ENCODE results near the gene CNTNAP5. TPM values are rescaled to one million over a fixed set of nuclear protein-coding genes. Genes with fewer than 3 reads are reported as not detected.

Gene CNTNAP5
- total RNA-seq, 1 experiment from 2014 or later = not detected

DNA sequence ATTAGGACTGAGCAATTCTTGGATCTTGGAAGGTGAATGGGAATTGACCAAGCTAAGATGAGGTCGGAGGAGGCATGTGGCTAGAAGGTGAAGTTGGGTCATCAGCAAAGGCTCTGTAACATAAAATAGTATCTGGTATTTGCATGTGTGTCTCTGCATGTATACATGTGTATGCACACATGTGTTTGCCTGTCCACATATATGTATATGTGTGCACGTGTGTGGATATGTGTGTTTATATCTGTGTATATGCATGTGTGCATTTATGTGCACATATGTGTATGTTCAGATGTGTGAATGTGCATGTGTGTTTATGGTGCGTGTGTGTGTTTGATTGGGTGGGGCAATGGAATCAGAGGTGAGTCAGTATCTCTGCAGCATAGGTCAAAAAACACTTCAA lies 664.3 kb downstream of the CNTNAP5 start:
- BruUV-seq (replicated peaks) = no TSS peak
- in situ Hi-C loops (cut with HindIII; ENCODE audit: low pct_unique_long_range_greater_than_20kb, low sequenced_read_pairs) (no loop called here), intact Hi-C loops (cut with micrococcal nuclease; ENCODE audit: unreplicated experiment) (no loop called here)
- H3K4me1 ChIP-seq (ENCODE audit: control insufficient read depth, insufficient read depth, low read length) = no peaks in the 10 kb centered on the region
- H3K4me3 ChIP-seq (ENCODE audit: low read depth in 2 of 2, low read length in 2 of 2) = no peak overlapping the region
- H3K27me3 ChIP-seq (ENCODE audit: control insufficient read depth, insufficient read depth, low read length) = no peaks in the 10 kb centered on the region
- no peaks in the 10 kb centered on the region for H3K36me3 ChIP-seq (ENCODE audit: control insufficient read depth, insufficient read depth, low read length)
- TF ChIP-seq, protein P1, sequence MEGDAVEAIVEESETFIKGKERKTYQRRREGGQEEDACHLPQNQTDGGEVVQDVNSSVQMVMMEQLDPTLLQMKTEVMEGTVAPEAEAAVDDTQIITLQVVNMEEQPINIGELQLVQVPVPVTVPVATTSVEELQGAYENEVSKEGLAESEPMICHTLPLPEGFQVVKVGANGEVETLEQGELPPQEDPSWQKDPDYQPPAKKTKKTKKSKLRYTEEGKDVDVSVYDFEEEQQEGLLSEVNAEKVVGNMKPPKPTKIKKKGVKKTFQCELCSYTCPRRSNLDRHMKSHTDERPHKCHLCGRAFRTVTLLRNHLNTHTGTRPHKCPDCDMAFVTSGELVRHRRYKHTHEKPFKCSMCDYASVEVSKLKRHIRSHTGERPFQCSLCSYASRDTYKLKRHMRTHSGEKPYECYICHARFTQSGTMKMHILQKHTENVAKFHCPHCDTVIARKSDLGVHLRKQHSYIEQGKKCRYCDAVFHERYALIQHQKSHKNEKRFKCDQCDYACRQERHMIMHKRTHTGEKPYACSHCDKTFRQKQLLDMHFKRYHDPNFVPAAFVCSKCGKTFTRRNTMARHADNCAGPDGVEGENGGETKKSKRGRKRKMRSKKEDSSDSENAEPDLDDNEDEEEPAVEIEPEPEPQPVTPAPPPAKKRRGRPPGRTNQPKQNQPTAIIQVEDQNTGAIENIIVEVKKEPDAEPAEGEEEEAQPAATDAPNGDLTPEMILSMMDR (IDR thresholded peaks at IDR 0.05) = no peak
- TF ChIP-seq SIN3A (IDR thresholded peaks at IDR 0.05; ENCODE audit: borderline replicate concordance, insufficient read depth, low read depth, low read length) (no peak), POLR2AphosphoS5 (IDR thresholded peaks at IDR 0.05; ENCODE audit: low read depth, low read length) (no peak), TCF7L2 (IDR thresholded peaks at IDR 0.05; ENCODE audit: low read depth, low read length) (no peak)
- TF ChIP-seq, protein P2, sequence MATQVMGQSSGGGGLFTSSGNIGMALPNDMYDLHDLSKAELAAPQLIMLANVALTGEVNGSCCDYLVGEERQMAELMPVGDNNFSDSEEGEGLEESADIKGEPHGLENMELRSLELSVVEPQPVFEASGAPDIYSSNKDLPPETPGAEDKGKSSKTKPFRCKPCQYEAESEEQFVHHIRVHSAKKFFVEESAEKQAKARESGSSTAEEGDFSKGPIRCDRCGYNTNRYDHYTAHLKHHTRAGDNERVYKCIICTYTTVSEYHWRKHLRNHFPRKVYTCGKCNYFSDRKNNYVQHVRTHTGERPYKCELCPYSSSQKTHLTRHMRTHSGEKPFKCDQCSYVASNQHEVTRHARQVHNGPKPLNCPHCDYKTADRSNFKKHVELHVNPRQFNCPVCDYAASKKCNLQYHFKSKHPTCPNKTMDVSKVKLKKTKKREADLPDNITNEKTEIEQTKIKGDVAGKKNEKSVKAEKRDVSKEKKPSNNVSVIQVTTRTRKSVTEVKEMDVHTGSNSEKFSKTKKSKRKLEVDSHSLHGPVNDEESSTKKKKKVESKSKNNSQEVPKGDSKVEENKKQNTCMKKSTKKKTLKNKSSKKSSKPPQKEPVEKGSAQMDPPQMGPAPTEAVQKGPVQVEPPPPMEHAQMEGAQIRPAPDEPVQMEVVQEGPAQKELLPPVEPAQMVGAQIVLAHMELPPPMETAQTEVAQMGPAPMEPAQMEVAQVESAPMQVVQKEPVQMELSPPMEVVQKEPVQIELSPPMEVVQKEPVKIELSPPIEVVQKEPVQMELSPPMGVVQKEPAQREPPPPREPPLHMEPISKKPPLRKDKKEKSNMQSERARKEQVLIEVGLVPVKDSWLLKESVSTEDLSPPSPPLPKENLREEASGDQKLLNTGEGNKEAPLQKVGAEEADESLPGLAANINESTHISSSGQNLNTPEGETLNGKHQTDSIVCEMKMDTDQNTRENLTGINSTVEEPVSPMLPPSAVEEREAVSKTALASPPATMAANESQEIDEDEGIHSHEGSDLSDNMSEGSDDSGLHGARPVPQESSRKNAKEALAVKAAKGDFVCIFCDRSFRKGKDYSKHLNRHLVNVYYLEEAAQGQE (IDR thresholded peaks at IDR 0.05; ENCODE audit: insufficient read depth in 1 of 2, low read depth in 2 of 2, low read length in 1 of 2) = no peak
- ATAC-seq = no peak
- DNase-seq (ENCODE audit: low read depth, low spot score) = no peak
- POLR2A ChIA-PET = no interaction called here
- CTCF ChIA-PET = no interaction called here
- H3K9me3 ChIP-seq (ENCODE audit: control insufficient read depth, insufficient read depth, low read depth, low read length) = no peaks in the 10 kb centered on the region; the same call in 1 of the 2 replicates
- H3K27ac ChIP-seq (ENCODE audit: low read length) = no peak overlapping the region

DNA sequence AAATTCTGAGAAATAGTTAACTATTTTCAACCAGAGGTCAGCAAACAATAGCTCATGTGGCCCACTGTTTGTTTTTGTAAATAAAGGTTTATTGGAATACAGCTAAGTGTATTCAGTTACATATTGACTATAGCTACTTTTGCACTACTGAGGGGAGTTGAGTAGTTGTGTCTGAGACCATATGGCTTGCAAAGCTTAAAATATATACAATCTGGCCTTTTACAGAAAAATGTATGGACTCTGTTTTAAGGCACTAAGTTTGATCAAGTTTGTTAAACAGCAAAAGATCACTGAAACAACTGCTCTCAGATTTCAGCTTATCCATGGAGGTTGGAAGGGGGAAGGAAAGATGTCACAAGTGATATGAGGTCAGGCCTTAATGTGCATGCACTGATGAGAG lies 667.1 kb downstream of the CNTNAP5 start:
- no TSS peak for BruUV-seq (replicated peaks)
- DNase-seq (ENCODE audit: low read depth, low spot score) = no peak
- no peaks in the 10 kb centered on the region for H3K4me1 ChIP-seq (ENCODE audit: control insufficient read depth, insufficient read depth, low read length)
- no peaks in the 10 kb centered on the region for H3K36me3 ChIP-seq (ENCODE audit: control insufficient read depth, insufficient read depth, low read length)
- TF ChIP-seq TCF7L2 (IDR thresholded peaks at IDR 0.05; ENCODE audit: low read depth, low read length) (no peak), POLR2AphosphoS5 (IDR thresholded peaks at IDR 0.05; ENCODE audit: low read depth, low read length) (no peak), SIN3A (IDR thresholded peaks at IDR 0.05; ENCODE audit: borderline replicate concordance, insufficient read depth, low read depth, low read length) (no peak)
- TF ChIP-seq, protein P2 (IDR thresholded peaks at IDR 0.05; ENCODE audit: insufficient read depth in 1 of 2, low read depth in 2 of 2, low read length in 1 of 2) = no peak
- TF ChIP-seq, protein P1 (IDR thresholded peaks at IDR 0.05) = no peak
- in situ Hi-C loops (cut with HindIII; ENCODE audit: low pct_unique_long_range_greater_than_20kb, low sequenced_read_pairs) (no loop called here), intact Hi-C loops (cut with micrococcal nuclease; ENCODE audit: unreplicated experiment) (no loop called here)
- H3K27me3 ChIP-seq (ENCODE audit: control insufficient read depth, insufficient read depth, low read length) = no peaks in the 10 kb centered on the region
- no peaks in the 10 kb centered on the region; the same call in 1 of the 2 replicates for H3K9me3 ChIP-seq (ENCODE audit: control insufficient read depth, insufficient read depth, low read depth, low read length)
- no peak overlapping the region for H3K4me3 ChIP-seq (ENCODE audit: low read depth in 2 of 2, low read length in 2 of 2)
- ChIA-PET CTCF (no interaction called here), POLR2A (no interaction called here)
- no peak for ATAC-seq
- H3K27ac ChIP-seq (ENCODE audit: low read length) = no peak overlapping the region
